K562 (cell line): ENCODE measurements around the gene PSG1.
"Not testable (repeated sequence)": the region's sequence is repeated elsewhere in the genome, so short reads cannot be mapped to it uniquely, and the experiment has no call there.

ENCODE experiments used
- ATF3 ChIP-seq, 2 experiments: fragments of 450-650 bp in 1 of 2; sonication (generic) in 1 of 2; formaldehyde crosslinking in 1 of 2; IDR thresholded peaks in 1 of 2; conservative IDR thresholded peaks in 1 of 2; 2 replicates each; pipeline versions ENCODE4 v1.6.1 to v1.8.1; 2016 to 2023; ENCODE audit warnings: mild to moderate bottlenecking in 2 of 2, moderate library complexity in 2 of 2, inconsistent platforms in 1 of 2, missing genetic modification reagents in 1 of 2
- BDP1 ChIP-seq: IDR thresholded peaks from 3 replicates; pipeline ENCODE4 v1.6.1; 2011; ENCODE audit not compliant: insufficient read length, insufficient read depth
- BMI1 ChIP-seq: fragments of 150-350 bp; IDR thresholded peaks from 2 replicates; pipeline ENCODE4 v1.6.1; 2014; ENCODE audit warnings: low read length
- CTCF ChIP-seq, 3 experiments: IDR thresholded peaks in 2 of 3; conservative IDR thresholded peaks in 1 of 3; 2 replicates each; pipeline ENCODE4 v1.5.1; 2011 to 2012; ENCODE audit warnings: low read length in 3 of 3, mild to moderate bottlenecking in 3 of 3, control low read depth in 2 of 3, improper control_type of control experiment in 1 of 3, inconsistent platforms in 1 of 3, low read depth in 1 of 3, mixed read lengths in 1 of 3, moderate library complexity in 1 of 3; ENCODE audit not compliant: insufficient read depth in 2 of 3
- CTCFL ChIP-seq: IDR thresholded peaks from 2 replicates; pipeline ENCODE4 v1.6.1; 2011; ENCODE audit warnings: borderline replicate concordance, low read depth, mild to moderate bottlenecking, moderate library complexity, low read length; ENCODE audit not compliant: insufficient read depth, poor library complexity, severe bottlenecking
- HDGF ChIP-seq: fragments of 450-650 bp; IDR thresholded peaks from 2 replicates; pipeline ENCODE4 v1.6.1; 2016
- HMG20A ChIP-seq: fragments of 450-650 bp; formaldehyde crosslinking; conservative IDR thresholded peaks from 2 replicates; pipeline ENCODE4 v1.4.0; 2020; ENCODE audit warnings: mild to moderate bottlenecking, mixed read lengths
- NFATC3 ChIP-seq: fragments of 450-650 bp; IDR thresholded peaks from 2 replicates; pipeline ENCODE4 v1.6.1; 2017; ENCODE audit warnings: mild to moderate bottlenecking
- USF2 ChIP-seq: sonication (generic); formaldehyde crosslinking; IDR thresholded peaks from 2 replicates; pipeline ENCODE4 v1.5.0; 2020; ENCODE audit warnings: missing genetic modification reagents
- ZC3H8 ChIP-seq: fragments of 450-650 bp; IDR thresholded peaks from 2 replicates; pipeline ENCODE4 v1.6.1; 2017

GRCh38 chr19:42912941-42913340 is 33.4 kb upstream of the PSG1 start:
- TF ChIP-seq ATF3 (IDR thresholded peaks at IDR 0.05); ATF3 (CRISPR knock-in tag; conservative IDR thresholded peaks at IDR 0.05); CTCF (IDR thresholded peaks at IDR 0.05 in 2 of 3, conservative IDR thresholded peaks at IDR 0.05 in 1 of 3; ENCODE audit: insufficient read depth in 2 of 3, low read depth in 1 of 3, low read length in 3 of 3); NFATC3; CTCFL; BDP1; HDGF; BMI1; USF2 (CRISPR knock-in tag); HMG20A (CRISPR knock-in tag); ZC3H8: not testable (repeated sequence)
